Left colon (tissue), 2 donors: ENCODE measurements around the gene B9D1. TPM values are rescaled to one million over a fixed set of nuclear protein-coding genes. Genes with fewer than 3 reads are reported as not detected.

Source experiments
- ATAC-seq: fragments of 200-7000 bp; cut with Tn5 transposase; one replicate; pipeline ENCODE4 v1.9.1; 2020; ENCODE audit warnings: mild to moderate bottlenecking, moderate library complexity
- DNase-seq, 2 donors: peaks; one replicate each; pipeline ENCODE4 v3.0.0-alpha.2; 2020
- intact Hi-C, 2 donors: fragments of 100-400 bp; cut with DNase I in 1 of 2; cut with micrococcal nuclease in 1 of 2; formaldehyde crosslinking; loops; one replicate each; pipeline versions ENCODE4 v1.11.2 to v1.14.0; 2022; cut with DNase I, micrococcal nuclease
- total RNA-seq, 2 donors: library from RNA; stranded (reverse); fragmentation: NEBNext Ultra II Directional; extraction: Animal tissue kit (Norgen Biotek cat#: 25700); gene quantifications; one replicate each; pipeline ENCODE4 v1.2.1, GENCODE V29; 2021
- donor health status: DM: no; HTN: no; CAD: no.
- donor health status: DM: yes; HTN: yes; CAD: no.

The B9D1 gene
- total RNA-seq, 2 donors from 2014 or later = 7.1 to 7.3 TPM

GRCh38 chr17:19333736-19334290 lies 28.7 kb downstream of the B9D1 start:
- intact Hi-C loops = no loop called here
- ATAC-seq = no peak
- DNase-seq = no peak

GRCh38 chr17:19333132-19333440 lies 29.4 kb downstream of the B9D1 start:
- no peak for DNase-seq

GRCh38 chr17:19332371-19333131 lies 30.0 kb downstream of the B9D1 start:
- DNase-seq (no peak), ATAC-seq (no peak)
- intact Hi-C loops = no loop called here

More at GRCh38 chr17:19333132-19333440, 29.4 kb downstream of the B9D1 start:
- no peak for ATAC-seq
- intact Hi-C loops = no loop called here

GRCh38 chr17:19331543-19332245 lies 30.8 kb downstream of the B9D1 start:
- ATAC-seq = no peak
- DNase-seq = no peak
- intact Hi-C loops = no loop called here

- ATAC-seq (no peak), DNase-seq (no peak)
- intact Hi-C loops = no loop called here
Measured at GRCh38 chr17:19331134-19331533, 31.4 kb downstream of the B9D1 start.

GRCh38 chr17:19330271-19330670 lies 32.3 kb downstream of the B9D1 start:
- intact Hi-C loops = no loop called here
- DNase-seq (no peak), ATAC-seq (no peak)

- intact Hi-C loops = no loop called here
- DNase-seq (no peak), ATAC-seq (no peak)
Measured at GRCh38 chr17:19329839-19330238, 32.7 kb downstream of the B9D1 start.

GRCh38 chr17:19329136-19329535 lies 33.4 kb downstream of the B9D1 start:
- DNase-seq (no peak), ATAC-seq (no peak)
- intact Hi-C loops = no loop called here

GRCh38 chr17:19328441-19329061 lies 34.0 kb downstream of the B9D1 start:
- ATAC-seq (peak; percentile 11), DNase-seq (no peak)
- intact Hi-C loops = no loop called here

- DNase-seq (no peak), ATAC-seq (no peak)
- intact Hi-C loops = no loop called here
Measured at GRCh38 chr17:19327031-19327783, 35.3 kb downstream of the B9D1 start.

GRCh38 chr17:19325542-19325941 lies 37.0 kb downstream of the B9D1 start:
- intact Hi-C loops = no loop called here
- ATAC-seq (no peak), DNase-seq (no peak)

- ATAC-seq (no peak), DNase-seq (no peak)
- intact Hi-C loops = no loop called here
Measured at GRCh38 chr17:19322861-19323260, 39.7 kb downstream of the B9D1 start.

- DNase-seq = no peak
- no peak for ATAC-seq
- intact Hi-C loops = no loop called here
Measured at GRCh38 chr17:19322129-19322505, 40.4 kb downstream of the B9D1 start.

- no peak for DNase-seq
Measured at GRCh38 chr17:19321481-19322128, 40.9 kb downstream of the B9D1 start.

GRCh38 chr17:19320876-19321275 lies 41.6 kb downstream of the B9D1 start:
- intact Hi-C loops = no loop called here
- DNase-seq (no peak), ATAC-seq (no peak)

More at GRCh38 chr17:19321481-19322128, 40.9 kb downstream of the B9D1 start:
- intact Hi-C loops = no loop called here
- ATAC-seq = no peak

- no peak for ATAC-seq
- DNase-seq = no peak
- intact Hi-C loops = no loop called here
Measured at GRCh38 chr17:19319771-19320505, 42.6 kb downstream of the B9D1 start.

- intact Hi-C loops = no loop called here
- no peak for ATAC-seq
Measured at GRCh38 chr17:19318611-19319010, 43.9 kb downstream of the B9D1 start.

More at GRCh38 chr17:19318611-19319010, 43.9 kb downstream of the B9D1 start:
- DNase-seq = no peak
